GM10248 (cell line): ENCODE results near the gene OTOP3.
A peak's percentile ranks its signal among the peaks of the same experiment; 100 is the strongest.

ENCODE experiments used
- CTCF ChIA-PET: fragments of 300-600 bp; sonication (Branson Sonifier 250); formaldehyde crosslinking; extraction: SDS; loops from one replicate; lab custom pipeline; 2021; ENCODE audit warnings: antibody characterized with exemption; lab: Yijun Ruan, JAX
- POLR2A ChIA-PET: fragments of 350-650 bp; sonication (Branson Sonifier 250); formaldehyde crosslinking; extraction: SDS; loops from one replicate; lab custom pipeline; 2020; ENCODE audit warnings: antibody characterized with exemption; lab: Yijun Ruan, JAX
- DNase-seq: peaks from one replicate; pipeline ENCODE4 v3.0.0; 2012; ENCODE audit errors: extremely low spot score
- CTCF ChIP-seq: IDR thresholded peaks from 2 replicates; pipeline ENCODE4 v1.5.1; 2012; ENCODE audit warnings: mild to moderate bottlenecking, low read depth; ENCODE audit errors: extremely low read depth, missing control alignments, control extremely low read depth

The OTOP3 gene

GRCh38 chr17:74959826-74960515, 24.3 kb downstream of the OTOP3 start:
- no peak for DNase-seq
- CTCF ChIA-PET, result interaction anchor here (0.7 to 16.9 kb wide), 40 partner anchors 12 to 789 kb away, joined by 3 to 390 read pairs (median 11); partner anchors contain the start of genes CDR2L, FDXR, HID1 and MIF4GD
- POLR2A ChIA-PET, result interaction anchor here (0.6 kb wide), 1 partner anchor 169 kb away, joined by 3 read pairs; no protein-coding TSS in a partner anchor
- no peak for TF ChIP-seq CTCF

DNA sequence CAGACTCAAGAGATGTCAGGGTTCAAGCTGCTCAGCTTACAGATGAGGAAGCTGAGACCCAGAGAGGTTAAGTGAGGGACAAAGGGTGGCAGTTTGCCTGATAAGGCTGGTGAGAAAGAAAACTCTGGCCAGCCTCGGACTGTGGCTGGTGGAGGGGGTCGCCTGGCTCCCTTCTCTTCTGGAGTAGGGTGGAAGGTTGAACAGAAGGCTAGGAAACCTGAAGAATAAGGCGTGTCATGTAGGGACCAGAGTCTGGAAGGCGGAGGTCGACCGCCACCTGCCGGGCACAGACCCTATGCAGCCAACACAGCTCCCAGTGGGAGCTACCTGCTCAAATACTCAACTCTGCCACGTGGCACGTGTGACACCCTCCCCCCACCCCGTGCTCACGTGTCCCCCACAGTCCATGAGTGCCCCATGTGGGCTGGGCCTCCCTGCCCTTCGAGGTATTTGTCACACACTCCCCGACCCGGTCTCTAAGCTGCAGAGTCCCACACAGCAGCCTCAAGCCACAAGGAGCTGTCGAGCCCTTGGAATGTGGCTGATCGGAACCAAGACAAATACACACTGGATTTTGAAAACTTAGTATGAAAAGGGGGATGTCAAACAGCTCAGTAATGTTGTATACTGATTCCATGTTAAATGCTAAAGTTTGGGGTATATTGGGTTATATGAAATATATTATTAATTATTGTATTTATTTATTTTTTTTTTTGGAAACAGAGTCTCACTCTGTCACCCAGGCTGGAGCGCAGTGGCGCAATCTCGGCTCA, 25.1 kb downstream of the OTOP3 start:
- POLR2A ChIA-PET, result interaction anchor here (0.6 to 0.8 kb wide), 2 partner anchors 170 to 191 kb away, joined by 3 to 4 read pairs; no protein-coding TSS in a partner anchor
- CTCF ChIA-PET, result interaction anchor here (0.6 to 16.9 kb wide), 65 partner anchors 7 to 788 kb away, joined by 3 to 390 read pairs (median 5); partner anchors contain the start of genes CDR2L, FDXR, GRB2 and HID1
- peak; percentile 82 for TF ChIP-seq CTCF
- peak; percentile 80 for DNase-seq

DNA sequence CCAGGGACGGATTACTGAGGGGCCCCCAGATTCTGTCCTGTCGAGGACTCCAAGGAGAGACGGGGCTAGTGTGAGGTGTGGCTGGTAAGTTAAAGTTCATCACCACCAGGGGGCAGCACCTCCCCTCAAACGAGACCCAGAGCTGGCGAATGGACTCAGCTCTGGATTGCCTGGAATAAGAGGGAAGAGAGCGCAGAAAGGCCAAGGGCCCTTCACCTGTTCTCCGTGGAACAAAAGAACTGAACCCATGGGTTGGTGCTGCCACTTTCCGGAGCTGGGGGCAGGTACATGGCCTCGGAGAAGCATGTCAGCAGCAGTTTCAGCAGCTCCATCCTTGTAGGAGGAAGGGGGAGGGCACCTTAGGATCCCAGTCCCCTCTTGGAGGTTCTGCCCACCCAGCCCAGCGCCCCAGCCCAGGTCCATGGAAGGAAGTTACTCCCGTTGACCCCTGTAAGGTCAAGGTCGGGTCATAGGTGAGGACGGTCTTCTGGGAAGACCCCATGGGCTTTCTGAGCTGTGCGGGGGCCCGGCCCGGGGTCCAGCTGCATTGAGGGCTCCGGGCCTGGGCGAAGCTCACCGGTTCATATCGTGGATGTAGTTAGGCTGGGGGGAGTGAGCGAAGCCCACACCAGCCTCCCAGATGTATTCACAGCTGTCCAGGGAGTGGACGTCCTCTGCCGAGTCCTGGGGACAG, 26.1 kb downstream of the OTOP3 start:
- ChIA-PET CTCF (interaction anchor here (0.7 to 16.9 kb wide), 64 partner anchors 8 to 787 kb away, joined by 3 to 390 read pairs (median 5); partner anchors contain the start of genes CDR2L, FDXR, GRB2 and HID1), POLR2A (no interaction called here)
- peak; percentile 87 for DNase-seq
- TF ChIP-seq CTCF, result peak; percentile 74

DNA sequence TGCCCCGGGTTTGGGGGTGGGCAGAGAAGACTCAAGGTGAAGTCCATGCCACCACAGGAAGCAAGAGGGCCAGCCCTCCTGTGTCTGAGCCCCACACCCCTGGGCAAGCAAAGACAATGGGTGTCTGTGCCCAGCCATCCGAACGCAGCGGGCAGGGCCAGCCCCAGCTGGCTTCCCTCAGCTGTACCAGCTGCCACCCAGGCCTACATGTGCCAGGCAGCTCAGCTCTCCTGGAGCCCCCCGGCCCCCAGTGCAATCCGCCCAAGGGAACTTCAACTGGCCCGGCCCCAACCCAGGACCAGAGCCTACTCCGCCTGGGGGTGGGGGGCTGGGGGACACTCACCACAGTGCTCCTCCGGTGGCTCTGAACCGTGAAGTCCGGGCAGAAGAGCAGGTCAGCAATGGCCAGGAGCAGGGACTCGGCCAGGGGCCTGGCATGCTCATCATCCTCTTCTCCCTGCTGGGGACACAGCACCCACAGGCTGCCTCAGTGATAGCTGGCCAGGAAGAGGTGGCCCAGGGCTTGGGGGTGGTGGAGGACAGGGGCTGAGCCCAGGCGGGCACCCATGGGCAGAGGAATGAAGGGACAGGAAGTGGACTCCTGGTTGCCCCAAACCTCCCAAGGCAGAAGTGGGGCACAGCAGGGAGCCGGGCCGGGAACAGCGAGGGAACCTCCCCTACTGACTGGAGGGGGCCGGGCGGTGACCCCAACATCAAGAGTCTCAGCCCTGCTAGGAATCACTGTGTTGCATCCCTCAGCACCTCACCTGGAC, 27.1 kb downstream of the OTOP3 start:
- POLR2A ChIA-PET, result no interaction called here
- no peak for TF ChIP-seq CTCF
- CTCF ChIA-PET, result interaction anchor here (1.0 to 16.9 kb wide), 34 partner anchors 9 to 449 kb away, joined by 3 to 390 read pairs (median 12); partner anchors contain the start of genes CDR2L, FDXR, HID1 and MIF4GD
- DNase-seq, result no peak

DNA sequence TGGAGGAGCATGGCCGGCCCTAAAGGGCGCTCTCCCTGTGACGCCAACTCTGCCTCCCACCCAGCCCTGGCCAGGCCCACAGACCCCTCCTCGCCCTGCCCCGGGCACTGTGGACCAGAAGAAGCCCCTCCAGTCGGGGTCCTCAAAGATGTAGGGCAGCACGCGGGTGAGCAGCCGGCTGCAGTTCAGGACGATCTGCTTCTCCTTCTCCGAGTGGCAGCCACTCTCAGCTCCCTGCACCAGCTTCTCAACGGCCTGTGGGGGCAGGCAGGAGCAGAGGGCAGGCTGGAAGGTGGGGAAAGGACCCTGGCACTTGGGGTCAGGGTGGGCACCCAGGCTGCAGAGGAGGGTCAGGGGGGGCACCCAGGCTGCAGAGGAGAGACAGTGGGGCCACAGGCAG, 28.0 kb downstream of the OTOP3 start:
- TF ChIP-seq CTCF, result no peak
- CTCF ChIA-PET, result interaction anchor here (0.8 to 16.9 kb wide), 9 partner anchors 11 to 241 kb away, joined by 3 to 390 read pairs (median 114); partner anchors contain the start of genes HID1, MRPL58, OTOP2 and OTOP3
- POLR2A ChIA-PET, result no interaction called here
- DNase-seq, result no peak
